Suprapubic skin (tissue), 4 donors: Measurements from ENCODE around the gene BUD13.

Source experiments
- EP300 ChIP-seq: sonication (generic); formaldehyde crosslinking; IDR thresholded peaks from one replicate; pipeline ENCODE4 v1.6.1; 2017; ENCODE audit warnings: antibody characterized with exemption
- POLR2A ChIP-seq, 2 donors: fragments of 450-650 bp; IDR thresholded peaks; one replicate each; pipeline ENCODE4 v1.6.1; 2017; ENCODE audit warnings: antibody characterized with exemption in 2 of 2, mild to moderate bottlenecking in 2 of 2, moderate library complexity in 2 of 2
- POLR2AphosphoS5 ChIP-seq, 3 donors: sonication (generic); formaldehyde crosslinking; IDR thresholded peaks; one replicate each; pipeline ENCODE4 v1.6.1; 2017; ENCODE audit warnings: antibody characterized with exemption in 3 of 3
- TF ChIP-seq, protein P1 (sequence below), 2 donors: fragments of 200-600 bp in 1 of 2; fragments of 450-650 bp in 1 of 2; sonication (generic) in 1 of 2; IDR thresholded peaks; one replicate each; pipeline ENCODE4 v1.5.1; 2016 to 2019; ENCODE audit warnings: antibody characterized with exemption in 2 of 2, mild to moderate bottlenecking in 1 of 2, moderate library complexity in 1 of 2

DNA sequence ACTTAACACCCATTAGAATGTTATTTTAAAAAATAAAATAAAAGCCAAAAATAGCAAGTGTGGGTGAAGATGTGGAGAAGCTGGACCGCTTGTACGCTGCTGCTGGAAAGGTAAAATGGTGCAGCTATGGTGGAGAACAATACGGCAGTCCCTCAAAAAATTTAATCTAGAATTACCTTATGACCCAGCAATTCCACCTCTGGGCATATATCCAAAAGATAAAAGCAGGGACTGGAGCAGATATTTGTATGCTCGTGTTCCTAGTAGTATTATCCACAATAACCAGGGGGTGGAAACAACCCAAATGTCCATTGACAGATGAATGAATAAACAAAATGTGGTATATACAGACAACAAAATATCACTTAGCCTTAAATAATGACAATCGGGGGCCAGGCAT lies 25.0 kb upstream of the BUD13 start:
- TF ChIP-seq, protein P1, sequence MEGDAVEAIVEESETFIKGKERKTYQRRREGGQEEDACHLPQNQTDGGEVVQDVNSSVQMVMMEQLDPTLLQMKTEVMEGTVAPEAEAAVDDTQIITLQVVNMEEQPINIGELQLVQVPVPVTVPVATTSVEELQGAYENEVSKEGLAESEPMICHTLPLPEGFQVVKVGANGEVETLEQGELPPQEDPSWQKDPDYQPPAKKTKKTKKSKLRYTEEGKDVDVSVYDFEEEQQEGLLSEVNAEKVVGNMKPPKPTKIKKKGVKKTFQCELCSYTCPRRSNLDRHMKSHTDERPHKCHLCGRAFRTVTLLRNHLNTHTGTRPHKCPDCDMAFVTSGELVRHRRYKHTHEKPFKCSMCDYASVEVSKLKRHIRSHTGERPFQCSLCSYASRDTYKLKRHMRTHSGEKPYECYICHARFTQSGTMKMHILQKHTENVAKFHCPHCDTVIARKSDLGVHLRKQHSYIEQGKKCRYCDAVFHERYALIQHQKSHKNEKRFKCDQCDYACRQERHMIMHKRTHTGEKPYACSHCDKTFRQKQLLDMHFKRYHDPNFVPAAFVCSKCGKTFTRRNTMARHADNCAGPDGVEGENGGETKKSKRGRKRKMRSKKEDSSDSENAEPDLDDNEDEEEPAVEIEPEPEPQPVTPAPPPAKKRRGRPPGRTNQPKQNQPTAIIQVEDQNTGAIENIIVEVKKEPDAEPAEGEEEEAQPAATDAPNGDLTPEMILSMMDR (IDR thresholded peaks at IDR 0.05) = no peak
- TF ChIP-seq POLR2A (IDR thresholded peaks at IDR 0.05) (no peak), POLR2AphosphoS5 (IDR thresholded peaks at IDR 0.05) (no peak), EP300 (no peak)
